Astrocyte (in vitro differentiated cells and primary cell): ENCODE data around the gene DMXL2. TPM values are rescaled to one million over a fixed set of nuclear protein-coding genes. Genes with fewer than 3 reads are reported as not detected.

Experiments used
- DNase-seq: peaks from one replicate; pipeline ENCODE4 v3.0.0-alpha.2; 2010; ENCODE audit warnings: low read depth
- FAIRE-seq: peaks from 2 replicates; lab custom pipeline; 2011; peaks lifted over from hg19 to GRCh38; lab: Jason Lieb, UNC
- H2AFZ ChIP-seq: 2 replicates; pipeline ENCODE4 v1.6.0; 2012; ENCODE audit warnings: low read depth, low read length, inconsistent platforms
- H3K27ac ChIP-seq: 2 replicates; pipeline ENCODE4 v1.5.1; 2011; ENCODE audit warnings: low read depth, low read length, inconsistent platforms
- H3K27me3 ChIP-seq: 2 replicates; pipeline ENCODE4 v1.6.0; 2011; ENCODE audit warnings: low read length, inconsistent platforms; ENCODE audit not compliant: insufficient read depth
- H3K36me3 ChIP-seq: 2 replicates; pipeline ENCODE4 v1.5.1; 2011; ENCODE audit warnings: low read length, inconsistent platforms; ENCODE audit not compliant: insufficient read depth
- H3K4me1 ChIP-seq: 2 replicates; pipeline ENCODE4 v1.5.1; 2011; ENCODE audit warnings: low read length, inconsistent platforms; ENCODE audit not compliant: insufficient read depth
- H3K4me2 ChIP-seq: 2 replicates; pipeline ENCODE4 v1.6.0; 2012; ENCODE audit warnings: low read length, inconsistent platforms
- H3K4me3 ChIP-seq: 2 replicates; pipeline ENCODE4 v1.5.1; 2011; ENCODE audit warnings: low read depth, mild to moderate bottlenecking, low read length, inconsistent platforms; ENCODE audit not compliant: insufficient read depth
- H3K79me2 ChIP-seq: 2 replicates; pipeline ENCODE4 v1.6.0; 2012; ENCODE audit warnings: mild to moderate bottlenecking, low read length, inconsistent platforms; ENCODE audit not compliant: insufficient read depth
- H3K9ac ChIP-seq: 2 replicates; pipeline ENCODE4 v1.6.0; 2012; ENCODE audit warnings: mild to moderate bottlenecking, low read length, inconsistent platforms
- H3K9me3 ChIP-seq: 2 replicates; pipeline ENCODE4 v1.5.1; 2012; ENCODE audit warnings: low read depth, mild to moderate bottlenecking, low read length, inconsistent platforms; ENCODE audit not compliant: insufficient read depth
- H4K20me1 ChIP-seq: 2 replicates; pipeline ENCODE4 v1.6.0; 2012; ENCODE audit warnings: low read length, inconsistent platforms; ENCODE audit not compliant: insufficient read depth
- H3K27ac Mint-ChIP-seq: one replicate; pipeline ENCODE4 v1.8.0; 2021; ENCODE audit warnings: mild to moderate bottlenecking, mixed read lengths; ENCODE audit not compliant: unreplicated experiment
- H3K27me3 Mint-ChIP-seq: one replicate; pipeline ENCODE4 v1.8.0; 2021; ENCODE audit warnings: low read depth, mixed read lengths; ENCODE audit not compliant: unreplicated experiment
- H3K36me3 Mint-ChIP-seq: one replicate; pipeline ENCODE4 v1.8.0; 2021; ENCODE audit warnings: low read depth, mixed read lengths; ENCODE audit not compliant: unreplicated experiment
- H3K4me1 Mint-ChIP-seq: one replicate; pipeline ENCODE4 v1.8.0; 2021; ENCODE audit warnings: low read depth, mixed read lengths; ENCODE audit not compliant: unreplicated experiment
- H3K4me3 Mint-ChIP-seq: one replicate; pipeline ENCODE4 v1.8.0; 2021; ENCODE audit warnings: mild to moderate bottlenecking, moderate library complexity, mixed read lengths; ENCODE audit not compliant: unreplicated experiment
- H3K9me3 Mint-ChIP-seq: one replicate; pipeline ENCODE4 v1.8.0; 2021; ENCODE audit warnings: mild to moderate bottlenecking, mixed read lengths; ENCODE audit not compliant: unreplicated experiment
- EZH2 ChIP-seq: IDR thresholded peaks from 2 replicates; pipeline ENCODE4 v1.6.1; 2012; ENCODE audit warnings: mild to moderate bottlenecking, low read length, inconsistent platforms; ENCODE audit not compliant: insufficient read depth
- total RNA-seq: library from RNA; stranded (reverse); gene quantifications from 2 replicates; pipeline ENCODE4 v1.2.1, GENCODE V29; 2021
- TF ChIP-seq, protein P1 (sequence below): IDR thresholded peaks from 2 replicates; pipeline ENCODE4 v1.5.1; 2011; ENCODE audit warnings: low read depth, mild to moderate bottlenecking, inconsistent platforms, low read length, moderate library complexity; ENCODE audit not compliant: insufficient read depth

Gene DMXL2
- total RNA-seq, 1 donor from 2014 or later: 19.0 TPM

DNA sequence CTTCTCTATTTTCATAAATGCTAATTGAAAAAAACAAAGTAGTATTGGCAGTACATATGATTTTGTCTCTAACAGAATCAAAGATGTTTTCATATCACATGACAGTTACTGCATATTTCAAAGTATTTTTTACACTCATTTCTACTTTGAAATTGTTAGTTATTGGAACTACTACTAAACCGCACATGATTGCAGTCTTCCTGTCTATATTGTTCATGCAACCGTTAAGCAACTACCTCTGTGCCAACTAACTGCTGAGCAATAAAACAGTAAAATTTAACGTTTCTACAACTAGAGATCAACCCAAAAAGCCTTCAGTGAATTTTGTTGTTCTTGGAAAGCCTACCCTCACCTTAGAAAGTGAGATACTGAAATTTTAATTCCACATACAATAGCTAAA is 64.2 kb downstream of the DMXL2 start:
- Histone ChIP-seq H4K20me1 (no peaks in the 10 kb centered on the region), H3K79me2 (no peaks in the 10 kb centered on the region), H2AFZ (no peak overlapping the region), H3K27me3 (no peaks in the 10 kb centered on the region), H3K9ac (no peak overlapping the region), H3K4me1 (no peaks in the 10 kb centered on the region), H3K36me3 (no peaks in the 10 kb centered on the region), H3K4me3 (no peak overlapping the region), H3K4me2 (no peak overlapping the region), H3K27ac (no peak overlapping the region), H3K9me3 (no peaks in the 10 kb centered on the region)
- no peaks in the 10 kb centered on the region for H3K36me3 Mint-ChIP-seq
- DNase-seq (no peak), FAIRE-seq (no peak)
- no peak overlapping the region for H3K4me3 Mint-ChIP-seq
- TF ChIP-seq EZH2: no peak
- TF ChIP-seq, protein P1, sequence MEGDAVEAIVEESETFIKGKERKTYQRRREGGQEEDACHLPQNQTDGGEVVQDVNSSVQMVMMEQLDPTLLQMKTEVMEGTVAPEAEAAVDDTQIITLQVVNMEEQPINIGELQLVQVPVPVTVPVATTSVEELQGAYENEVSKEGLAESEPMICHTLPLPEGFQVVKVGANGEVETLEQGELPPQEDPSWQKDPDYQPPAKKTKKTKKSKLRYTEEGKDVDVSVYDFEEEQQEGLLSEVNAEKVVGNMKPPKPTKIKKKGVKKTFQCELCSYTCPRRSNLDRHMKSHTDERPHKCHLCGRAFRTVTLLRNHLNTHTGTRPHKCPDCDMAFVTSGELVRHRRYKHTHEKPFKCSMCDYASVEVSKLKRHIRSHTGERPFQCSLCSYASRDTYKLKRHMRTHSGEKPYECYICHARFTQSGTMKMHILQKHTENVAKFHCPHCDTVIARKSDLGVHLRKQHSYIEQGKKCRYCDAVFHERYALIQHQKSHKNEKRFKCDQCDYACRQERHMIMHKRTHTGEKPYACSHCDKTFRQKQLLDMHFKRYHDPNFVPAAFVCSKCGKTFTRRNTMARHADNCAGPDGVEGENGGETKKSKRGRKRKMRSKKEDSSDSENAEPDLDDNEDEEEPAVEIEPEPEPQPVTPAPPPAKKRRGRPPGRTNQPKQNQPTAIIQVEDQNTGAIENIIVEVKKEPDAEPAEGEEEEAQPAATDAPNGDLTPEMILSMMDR: no peak
- no peaks in the 10 kb centered on the region for H3K27me3 Mint-ChIP-seq
- no peaks in the 10 kb centered on the region for H3K9me3 Mint-ChIP-seq
- no peak overlapping the region for H3K27ac Mint-ChIP-seq
- H3K4me1 Mint-ChIP-seq: no peaks in the 10 kb centered on the region

DNA sequence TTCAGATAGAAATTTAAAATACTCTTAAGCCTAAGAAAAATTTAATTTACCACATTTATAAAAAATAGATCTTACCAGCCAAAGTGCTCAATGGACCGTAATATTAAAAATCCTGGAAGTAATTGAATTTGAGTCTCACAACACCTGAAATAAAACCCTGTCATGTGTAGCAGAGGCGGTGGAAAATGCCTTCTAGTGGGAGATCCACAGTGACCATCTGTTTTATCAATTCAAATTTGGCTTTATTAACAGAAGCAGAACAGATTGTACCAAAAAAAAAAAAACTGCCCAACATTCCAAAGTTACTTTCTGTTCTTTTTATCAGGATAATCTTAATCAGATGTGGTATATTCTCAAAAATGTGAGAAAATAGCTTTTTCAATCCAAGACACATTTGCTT is 71.7 kb downstream of the DMXL2 start:
- Mint-ChIP-seq H3K4me1 (no peaks in the 10 kb centered on the region), H3K27me3 (no peaks in the 10 kb centered on the region), H3K4me3 (no peak overlapping the region), H3K9me3 (no peaks in the 10 kb centered on the region), H3K27ac (no peak overlapping the region), H3K36me3 (no peaks in the 10 kb centered on the region)
- Histone ChIP-seq H3K4me2 (no peak overlapping the region), H2AFZ (no peak overlapping the region), H3K36me3 (no peaks in the 10 kb centered on the region), H3K4me1 (no peaks in the 10 kb centered on the region), H3K4me3 (no peak overlapping the region), H3K9ac (no peak overlapping the region), H4K20me1 (no peaks in the 10 kb centered on the region), H3K9me3 (no peaks in the 10 kb centered on the region), H3K27ac (no peak overlapping the region), H3K79me2 (no peaks in the 10 kb centered on the region), H3K27me3 (no peaks in the 10 kb centered on the region)
- no peak for FAIRE-seq
- no peak for TF ChIP-seq EZH2
- TF ChIP-seq, protein P1: no peak
- no peak for DNase-seq

DNA sequence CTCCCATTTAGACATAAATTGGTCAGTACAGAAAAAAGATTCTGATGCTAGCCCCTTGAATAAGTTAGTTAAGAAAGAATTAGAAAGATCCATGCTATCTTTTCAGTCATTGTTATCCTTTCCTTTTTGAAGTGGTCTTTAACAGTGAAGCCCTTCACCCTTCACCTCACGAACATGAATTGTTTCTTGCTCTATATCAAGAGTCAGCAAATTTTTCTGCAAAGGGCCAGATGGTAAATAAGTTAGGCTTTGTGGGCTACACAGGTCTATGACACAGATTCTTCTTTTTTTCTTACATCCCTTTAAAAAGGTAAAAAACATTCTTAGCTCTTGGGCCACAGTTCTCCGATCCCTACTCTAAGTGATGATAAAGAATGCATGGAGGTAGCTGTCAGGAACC is 74.9 kb downstream of the DMXL2 start:
- Histone ChIP-seq H3K27ac (no peak overlapping the region), H3K27me3 (no peaks in the 10 kb centered on the region), H2AFZ (no peak overlapping the region), H3K79me2 (no peaks in the 10 kb centered on the region), H3K4me1 (no peaks in the 10 kb centered on the region), H4K20me1 (no peaks in the 10 kb centered on the region), H3K9me3 (no peaks in the 10 kb centered on the region), H3K36me3 (no peaks in the 10 kb centered on the region), H3K9ac (no peak overlapping the region), H3K4me2 (no peak overlapping the region), H3K4me3 (no peak overlapping the region)
- Mint-ChIP-seq H3K27ac (no peak overlapping the region), H3K4me1 (no peaks in the 10 kb centered on the region), H3K27me3 (no peaks in the 10 kb centered on the region), H3K9me3 (no peaks in the 10 kb centered on the region), H3K4me3 (no peak overlapping the region), H3K36me3 (no peaks in the 10 kb centered on the region)
- TF ChIP-seq, protein P1: no peak
- TF ChIP-seq EZH2: no peak
- FAIRE-seq: no peak
- no peak for DNase-seq
